Mucosa of rectum (tissue), 2 donors: ENCODE measurements around the gene CLDN15.
A peak's percentile ranks its signal among the peaks of the same experiment; 100 is the strongest.

Source experiments
- H3K27ac ChIP-seq, 2 donors: one replicate each; pipeline ENCODE4 v1.7.0; 2013; ENCODE audit warnings: inconsistent platforms in 2 of 2, low read depth in 2 of 2, low read length in 2 of 2
- H3K27me3 ChIP-seq, 2 donors: one replicate each; pipeline ENCODE4 v1.7.0; 2013; ENCODE audit warnings: low read length in 2 of 2; ENCODE audit not compliant: control insufficient read depth in 2 of 2, insufficient read depth in 2 of 2
- H3K36me3 ChIP-seq, 2 donors: one replicate each; pipeline ENCODE4 v1.7.0; 2013; ENCODE audit warnings: low read length in 2 of 2; ENCODE audit not compliant: control insufficient read depth in 2 of 2, insufficient read depth in 2 of 2
- H3K4me1 ChIP-seq, 2 donors: one replicate each; pipeline ENCODE4 v1.7.0; 2013; ENCODE audit warnings: low read length in 2 of 2, mild to moderate bottlenecking in 1 of 2; ENCODE audit not compliant: control insufficient read depth in 2 of 2, insufficient read depth in 2 of 2
- H3K4me3 ChIP-seq, 2 donors: one replicate each; pipeline ENCODE4 v1.7.0; 2013; ENCODE audit warnings: low read length in 2 of 2
- H3K9ac ChIP-seq, 2 donors: one replicate each; pipeline ENCODE4 v1.7.0; 2013; ENCODE audit warnings: low read length in 2 of 2, low read depth in 1 of 2, mild to moderate bottlenecking in 1 of 2
- H3K9me3 ChIP-seq, 2 donors: one replicate each; pipeline ENCODE4 v1.7.0; 2013; ENCODE audit warnings: low read length in 2 of 2; ENCODE audit not compliant: control insufficient read depth in 2 of 2
- donor health status: healthy.
- donor health status: Normal muscosa, but diverticular disease.

Gene CLDN15

GRCh38 chr7:101222275-101222830 is 15.2 kb downstream of the CLDN15 start:
- H3K27me3 ChIP-seq = no peaks in the 10 kb centered on the region
- no peaks in the 10 kb centered on the region for H3K9me3 ChIP-seq
- H3K36me3 ChIP-seq = peaks cover 10 to 32% of the 10 kb centered on the region in 2 donors
- no peak overlapping the region for H3K27ac ChIP-seq
- no peak overlapping the region for H3K4me3 ChIP-seq
- H3K4me1 ChIP-seq = peaks cover 11 to 13% of the 10 kb centered on the region in 2 donors
- no peak overlapping the region for H3K9ac ChIP-seq

GRCh38 chr7:101220295-101220694 is 17.3 kb downstream of the CLDN15 start:
- no peak overlapping the region for H3K27ac ChIP-seq
- no peaks in the 10 kb centered on the region for H3K9me3 ChIP-seq
- H3K4me3 ChIP-seq = no peak overlapping the region
- no peaks in the 10 kb centered on the region for H3K27me3 ChIP-seq
- H3K9ac ChIP-seq = no peak overlapping the region
- peaks cover 10 to 23% of the 10 kb centered on the region in 2 donors for H3K36me3 ChIP-seq
- H3K4me1 ChIP-seq = peaks cover 21 to 24% of the 10 kb centered on the region in 2 donors

- Histone ChIP-seq H3K27ac (peak overlapping the region; percentile 97 to 99), H3K36me3 (peaks cover 7 to 16% of the 10 kb centered on the region in 2 donors), H3K9ac (peak overlapping the region; percentile 83 to 93), H3K9me3 (no peaks in the 10 kb centered on the region), H3K4me1 (peaks cover 23 to 24% of the 10 kb centered on the region in 2 donors), H3K27me3 (no peaks in the 10 kb centered on the region), H3K4me3 (peak overlapping the region; percentile 92 to 99)
These were observed 19.1 kb downstream of the CLDN15 start for GRCh38 chr7:101218236-101219125.

- peaks cover 23 to 24% of the 10 kb centered on the region in 2 donors for H3K4me1 ChIP-seq
- peak within 1 kb of the TSS; percentile 83 to 93 for H3K9ac ChIP-seq
- H3K27ac ChIP-seq = peak within 1 kb of the TSS; percentile 97 to 99
- no peaks in the 10 kb centered on the region for H3K9me3 ChIP-seq
- H3K36me3 ChIP-seq = peaks cover 7 to 19% of the 10 kb centered on the region in 2 donors
- H3K4me3 ChIP-seq = peak within 1 kb of the TSS; percentile 92 to 99
- H3K27me3 ChIP-seq = no peaks in the 10 kb centered on the region
These were observed 20.0 kb downstream of the CLDN15 start, which contains the start of the genes PLOD3 and ZNHIT1 for GRCh38 chr7:101217388-101218235. Gene PLOD3, minus strand, starts transcription at chr7:101217581. Its CDS starts 307 bp downstream, at chr7:101217274. Gene ZNHIT1, plus strand, starts transcription at chr7:101218165. Its CDS starts 31 bp downstream, at chr7:101218196.

- Histone ChIP-seq H3K27me3 (no peaks in the 10 kb centered on the region), H3K4me1 (peaks cover 23 to 24% of the 10 kb centered on the region in 2 donors), H3K36me3 (peaks cover 10 to 18% of the 10 kb centered on the region in 2 donors), H3K9ac (peak overlapping the region; percentile 74 to 83), H3K9me3 (no peaks in the 10 kb centered on the region), H3K27ac (peak overlapping the region; percentile 97 to 99), H3K4me3 (peak overlapping the region; percentile 92 to 99)
These were observed 20.7 kb downstream of the CLDN15 start for GRCh38 chr7:101216860-101217387.

- no peaks in the 10 kb centered on the region for H3K9me3 ChIP-seq
- H3K36me3 ChIP-seq = peaks cover 16 to 17% of the 10 kb centered on the region in 2 donors
- peaks cover 23 to 24% of the 10 kb centered on the region in 2 donors for H3K4me1 ChIP-seq
- peak overlapping the region; percentile 92 to 99 for H3K4me3 ChIP-seq
- peak overlapping the region; percentile 97 to 99 for H3K27ac ChIP-seq
- no peaks in the 10 kb centered on the region for H3K27me3 ChIP-seq
- H3K9ac ChIP-seq = peak overlapping the region; percentile 74 to 83
These were observed 21.4 kb downstream of the CLDN15 start for GRCh38 chr7:101216001-101216859.

GRCh38 chr7:101212014-101212413 is 25.6 kb downstream of the CLDN15 start:
- H3K36me3 ChIP-seq = peaks cover 26 to 41% of the 10 kb centered on the region in 2 donors
- no peak overlapping the region for H3K27ac ChIP-seq
- H3K4me1 ChIP-seq = peaks cover 11 to 13% of the 10 kb centered on the region in 2 donors
- H3K4me3 ChIP-seq = no peak overlapping the region
- H3K27me3 ChIP-seq = no peaks in the 10 kb centered on the region
- H3K9me3 ChIP-seq = no peaks in the 10 kb centered on the region
- H3K9ac ChIP-seq = no peak overlapping the region

- Histone ChIP-seq H3K9me3 (no peaks in the 10 kb centered on the region), H3K9ac (no peak overlapping the region), H3K27ac (no peak overlapping the region), H3K4me1 (peaks cover 7 to 8% of the 10 kb centered on the region in 2 donors), H3K4me3 (no peak overlapping the region), H3K27me3 (no peaks in the 10 kb centered on the region), H3K36me3 (peaks cover 26 to 41% of the 10 kb centered on the region in 2 donors)
These were observed 26.1 kb downstream of the CLDN15 start for GRCh38 chr7:101211501-101211900.

- H3K36me3 ChIP-seq = peaks cover 31 to 41% of the 10 kb centered on the region in 2 donors
- H3K4me3 ChIP-seq = no peak overlapping the region
- no peak overlapping the region for H3K9ac ChIP-seq
- H3K9me3 ChIP-seq = no peaks in the 10 kb centered on the region
- no peaks in the 10 kb centered on the region for H3K27me3 ChIP-seq
- no peak overlapping the region for H3K27ac ChIP-seq
- H3K4me1 ChIP-seq = peaks cover 0 to 3% of the 10 kb centered on the region in 2 donors
These were observed 27.5 kb downstream of the CLDN15 start for GRCh38 chr7:101210143-101210542.
